Measurements from ENCODE around the gene NOTCH2.

DNA sequence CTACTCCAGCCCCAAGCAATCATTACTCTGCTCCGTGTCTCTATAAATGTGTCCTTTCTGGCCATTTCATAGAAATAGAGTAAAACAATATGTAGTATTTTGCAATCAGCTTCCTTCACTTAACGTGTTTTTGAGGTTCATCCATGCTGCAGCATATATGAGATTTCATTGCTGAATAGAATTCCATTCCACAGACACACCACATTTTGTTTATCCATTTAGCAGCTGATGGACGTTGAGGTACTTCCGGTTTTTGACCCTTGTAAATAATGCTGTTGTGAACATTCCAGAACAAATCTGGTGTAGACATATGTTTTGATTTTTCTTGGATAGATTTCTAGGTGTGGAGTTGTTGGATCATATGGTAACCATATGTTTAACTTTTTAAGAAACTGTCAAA is 203.8 kb downstream of the NOTCH2 start:
- TF ChIP-seq, protein P1, sequence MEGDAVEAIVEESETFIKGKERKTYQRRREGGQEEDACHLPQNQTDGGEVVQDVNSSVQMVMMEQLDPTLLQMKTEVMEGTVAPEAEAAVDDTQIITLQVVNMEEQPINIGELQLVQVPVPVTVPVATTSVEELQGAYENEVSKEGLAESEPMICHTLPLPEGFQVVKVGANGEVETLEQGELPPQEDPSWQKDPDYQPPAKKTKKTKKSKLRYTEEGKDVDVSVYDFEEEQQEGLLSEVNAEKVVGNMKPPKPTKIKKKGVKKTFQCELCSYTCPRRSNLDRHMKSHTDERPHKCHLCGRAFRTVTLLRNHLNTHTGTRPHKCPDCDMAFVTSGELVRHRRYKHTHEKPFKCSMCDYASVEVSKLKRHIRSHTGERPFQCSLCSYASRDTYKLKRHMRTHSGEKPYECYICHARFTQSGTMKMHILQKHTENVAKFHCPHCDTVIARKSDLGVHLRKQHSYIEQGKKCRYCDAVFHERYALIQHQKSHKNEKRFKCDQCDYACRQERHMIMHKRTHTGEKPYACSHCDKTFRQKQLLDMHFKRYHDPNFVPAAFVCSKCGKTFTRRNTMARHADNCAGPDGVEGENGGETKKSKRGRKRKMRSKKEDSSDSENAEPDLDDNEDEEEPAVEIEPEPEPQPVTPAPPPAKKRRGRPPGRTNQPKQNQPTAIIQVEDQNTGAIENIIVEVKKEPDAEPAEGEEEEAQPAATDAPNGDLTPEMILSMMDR (IDR thresholded peaks at IDR 0.05 in 2 of 3, conservative IDR thresholded peaks at IDR 0.05 in 1 of 3; ENCODE audit: insufficient read depth in 2 of 3, low read depth in 1 of 3, low read length in 3 of 3), result no peak
- TF ChIP-seq, protein P2, sequence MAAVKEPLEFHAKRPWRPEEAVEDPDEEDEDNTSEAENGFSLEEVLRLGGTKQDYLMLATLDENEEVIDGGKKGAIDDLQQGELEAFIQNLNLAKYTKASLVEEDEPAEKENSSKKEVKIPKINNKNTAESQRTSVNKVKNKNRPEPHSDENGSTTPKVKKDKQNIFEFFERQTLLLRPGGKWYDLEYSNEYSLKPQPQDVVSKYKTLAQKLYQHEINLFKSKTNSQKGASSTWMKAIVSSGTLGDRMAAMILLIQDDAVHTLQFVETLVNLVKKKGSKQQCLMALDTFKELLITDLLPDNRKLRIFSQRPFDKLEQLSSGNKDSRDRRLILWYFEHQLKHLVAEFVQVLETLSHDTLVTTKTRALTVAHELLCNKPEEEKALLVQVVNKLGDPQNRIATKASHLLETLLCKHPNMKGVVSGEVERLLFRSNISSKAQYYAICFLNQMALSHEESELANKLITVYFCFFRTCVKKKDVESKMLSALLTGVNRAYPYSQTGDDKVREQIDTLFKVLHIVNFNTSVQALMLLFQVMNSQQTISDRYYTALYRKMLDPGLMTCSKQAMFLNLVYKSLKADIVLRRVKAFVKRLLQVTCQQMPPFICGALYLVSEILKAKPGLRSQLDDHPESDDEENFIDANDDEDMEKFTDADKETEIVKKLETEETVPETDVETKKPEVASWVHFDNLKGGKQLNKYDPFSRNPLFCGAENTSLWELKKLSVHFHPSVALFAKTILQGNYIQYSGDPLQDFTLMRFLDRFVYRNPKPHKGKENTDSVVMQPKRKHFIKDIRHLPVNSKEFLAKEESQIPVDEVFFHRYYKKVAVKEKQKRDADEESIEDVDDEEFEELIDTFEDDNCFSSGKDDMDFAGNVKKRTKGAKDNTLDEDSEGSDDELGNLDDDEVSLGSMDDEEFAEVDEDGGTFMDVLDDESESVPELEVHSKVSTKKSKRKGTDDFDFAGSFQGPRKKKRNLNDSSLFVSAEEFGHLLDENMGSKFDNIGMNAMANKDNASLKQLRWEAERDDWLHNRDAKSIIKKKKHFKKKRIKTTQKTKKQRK (IDR thresholded peaks at IDR 0.05; ENCODE audit: borderline replicate concordance, low read depth, low read length), result no peak

All from K562 (cell line).